Endometrial microvascular endothelial cells (primary cell): ENCODE measurements around the gene NEK1. TPM values are rescaled to one million over a fixed set of nuclear protein-coding genes. Genes with fewer than 3 reads are reported as not detected.
"Not testable (repeated sequence)": the region's sequence is repeated elsewhere in the genome, so short reads cannot be mapped to it uniquely, and the experiment has no call there.

Source experiments
- in situ Hi-C: cut with HindIII; loops from 2 replicates; pipeline ENCODE4 v1.10.0; 2017; ENCODE audit warnings: low sequenced_read_pairs, low pct_unique_long_range_greater_than_20kb; ENCODE audit errors: inconsistent ontology term
- total RNA-seq: library from RNA; depleted of rRNA; stranded (reverse); fragments of >200 nt; gene quantifications from one replicate; pipeline ENCODE4 v1.2.3, GENCODE V29; 2015; ENCODE audit errors: inconsistent ontology term

NEK1 gene
- total RNA-seq, 1 donor from 2014 or later, result 4.4 TPM

- in situ Hi-C loops, result no loop called here
Observed at GRCh38 chr4:169458575-169458974, 153.8 kb downstream of the NEK1 start.

DNA sequence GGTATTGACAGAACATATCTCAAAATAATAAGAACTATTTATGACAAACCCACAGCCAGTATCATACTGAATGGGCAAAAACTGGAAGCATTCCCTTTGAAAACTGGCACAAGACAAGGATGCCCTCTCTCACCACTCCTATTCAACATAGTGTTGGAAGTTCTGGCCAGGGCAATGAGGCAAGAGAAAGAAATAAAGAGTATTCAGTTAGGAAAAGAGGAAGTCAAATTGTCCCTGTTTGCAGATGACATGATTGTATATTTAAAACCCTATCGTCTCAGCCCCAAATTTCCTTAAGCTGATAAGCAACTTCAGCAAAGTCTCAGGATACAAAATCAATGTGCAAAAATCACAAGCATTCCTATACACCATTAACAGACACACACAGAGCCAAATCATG lies 159.7 kb downstream of the NEK1 start:
- in situ Hi-C loops, result not testable (repeated sequence)

DNA sequence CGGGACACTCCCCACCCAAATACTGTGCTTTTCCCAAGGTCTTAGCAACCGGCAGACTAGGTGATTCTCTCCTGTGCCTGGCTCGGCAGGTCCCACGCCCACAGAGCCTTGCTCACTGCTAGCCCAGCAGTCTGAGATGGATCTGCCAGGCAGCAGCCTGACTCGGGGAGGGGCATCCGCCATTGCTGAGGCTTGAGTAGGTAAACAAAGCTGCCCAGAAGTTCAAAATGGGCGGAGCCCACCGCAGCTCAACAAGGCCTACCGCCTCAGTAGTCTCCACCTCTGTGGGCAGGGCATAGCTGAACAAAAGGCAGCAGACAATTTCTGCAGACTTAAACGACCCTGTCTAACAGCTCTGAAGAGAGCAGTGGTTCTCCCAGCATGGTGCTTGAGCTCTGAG lies 163.4 kb downstream of the NEK1 start:
- in situ Hi-C loops, result not testable (repeated sequence)

DNA sequence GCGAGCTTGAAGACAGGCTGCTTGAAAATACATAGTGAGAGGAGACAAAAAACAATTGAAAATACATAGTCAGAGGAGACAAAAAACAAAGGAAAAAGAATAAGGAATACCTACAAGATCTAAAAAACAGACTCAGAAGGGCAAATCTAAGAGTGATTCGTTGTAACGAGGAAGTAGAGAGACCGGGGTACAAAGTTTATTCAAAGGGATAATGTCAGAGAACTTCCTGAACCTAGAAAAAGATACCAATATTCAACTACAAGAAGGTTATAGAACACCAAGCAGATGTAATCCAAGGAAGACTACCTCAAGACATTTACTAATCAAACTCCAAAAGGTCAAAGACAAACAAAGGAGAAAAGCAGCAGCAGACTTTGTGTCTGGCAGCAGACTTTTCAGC lies 165.6 kb downstream of the NEK1 start:
- in situ Hi-C loops, result no loop called here

GRCh38 chr4:169443748-169444147 lies 168.6 kb downstream of the NEK1 start:
- in situ Hi-C loops, result no loop called here

- in situ Hi-C loops, result no loop called here
Observed at GRCh38 chr4:169440446-169440845, 171.9 kb downstream of the NEK1 start.

GRCh38 chr4:169439244-169439643 lies 173.1 kb downstream of the NEK1 start:
- in situ Hi-C loops, result no loop called here

- in situ Hi-C loops, result no loop called here
Observed at GRCh38 chr4:169438057-169438480, 174.3 kb downstream of the NEK1 start.

DNA sequence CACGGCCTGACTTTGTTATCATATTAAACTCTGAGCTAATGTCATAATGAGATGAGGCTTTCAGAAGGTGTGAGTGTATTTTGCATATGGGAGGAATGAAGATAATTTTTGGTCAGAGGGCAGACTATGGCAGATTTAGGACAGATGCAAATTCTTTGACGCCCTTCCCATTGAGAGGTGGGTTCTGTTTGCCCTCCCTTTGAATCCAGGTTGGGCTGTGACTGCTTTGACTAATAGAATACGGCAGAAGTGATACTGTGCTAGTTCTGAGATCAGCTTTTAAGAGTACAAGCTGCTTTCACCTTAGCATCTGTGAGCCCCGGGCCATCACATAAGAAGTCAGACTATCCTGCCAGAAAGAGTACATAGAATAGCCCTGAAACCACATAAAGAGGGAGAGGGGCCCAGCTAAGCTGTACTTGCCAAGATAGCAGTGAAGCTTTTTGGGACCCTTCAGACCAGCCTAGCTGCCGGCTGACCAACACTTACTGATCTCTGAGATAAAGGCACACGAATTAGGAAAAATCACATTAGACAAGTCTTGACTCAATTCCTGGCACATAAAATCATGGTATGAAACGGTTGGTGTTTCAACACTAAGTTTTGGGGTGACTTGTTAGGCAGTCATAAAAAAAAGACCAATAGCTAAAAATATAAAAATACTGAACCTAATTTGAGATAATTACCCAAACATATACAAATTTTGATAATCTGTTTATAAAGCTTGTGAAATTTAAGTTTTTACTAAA lies 174.9 kb downstream of the NEK1 start:
- in situ Hi-C loops, result no loop called here

DNA sequence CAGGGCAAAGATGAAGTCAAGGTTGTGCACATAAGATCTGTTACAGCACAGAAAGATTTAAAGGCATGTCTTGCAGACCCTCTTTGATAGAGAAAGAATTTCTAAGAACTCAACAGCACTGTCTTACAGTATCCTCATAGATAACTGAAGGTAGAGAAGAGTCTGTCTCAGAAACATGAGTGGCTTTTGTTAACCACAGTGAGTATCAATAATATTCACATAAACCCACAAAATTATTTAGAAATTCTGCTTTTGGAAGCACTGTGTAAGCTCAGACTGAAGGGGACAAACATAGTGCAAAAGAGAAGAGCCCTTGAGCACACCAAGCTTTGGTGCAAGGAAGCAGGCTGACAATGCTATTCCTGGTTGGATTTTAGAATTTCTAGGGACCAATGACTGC lies 175.6 kb downstream of the NEK1 start:
- in situ Hi-C loops, result no loop called here

DNA sequence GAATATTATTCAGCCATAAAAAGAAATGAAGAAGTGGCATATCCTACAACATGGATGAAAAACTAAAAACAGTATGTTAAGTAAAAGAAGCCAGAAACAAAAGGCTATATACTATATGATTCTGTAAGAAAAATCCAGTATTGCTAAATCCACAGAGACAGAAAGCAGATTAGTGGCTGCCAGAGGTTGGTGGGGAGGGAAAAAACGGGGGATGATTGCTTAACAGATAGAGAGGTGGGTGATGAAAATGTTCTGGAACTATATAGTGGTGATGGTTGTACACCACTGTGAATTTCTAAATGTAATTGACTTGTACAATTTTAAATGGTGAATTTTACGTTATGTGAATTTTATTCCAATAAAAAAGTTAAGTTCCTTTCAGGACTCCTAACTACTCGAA lies 184.0 kb downstream of the NEK1 start:
- in situ Hi-C loops, result no loop called here

GRCh38 chr4:169427727-169428126 lies 184.7 kb downstream of the NEK1 start:
- in situ Hi-C loops, result not testable (repeated sequence)

DNA sequence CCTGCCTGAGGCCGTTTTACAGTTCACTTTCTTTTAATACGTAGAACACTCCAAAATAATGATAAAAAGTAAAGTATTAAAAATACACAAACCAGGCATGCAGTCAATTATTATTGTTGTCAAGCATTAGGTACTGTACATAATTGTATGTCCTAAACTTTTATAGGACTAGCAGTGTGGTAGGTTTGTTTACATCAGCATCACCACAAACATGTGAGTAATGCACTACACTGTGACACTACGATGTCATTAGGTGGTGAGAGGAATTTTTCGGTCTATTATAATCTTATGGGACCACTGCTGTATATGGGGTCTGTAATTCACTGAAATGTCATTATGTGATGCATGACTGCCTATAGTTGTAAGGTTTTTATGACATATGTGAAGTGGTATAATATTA lies 192.1 kb downstream of the NEK1 start:
- in situ Hi-C loops, result no loop called here

- in situ Hi-C loops, result no loop called here
Observed at GRCh38 chr4:169418846-169419245, 193.5 kb downstream of the NEK1 start.

DNA sequence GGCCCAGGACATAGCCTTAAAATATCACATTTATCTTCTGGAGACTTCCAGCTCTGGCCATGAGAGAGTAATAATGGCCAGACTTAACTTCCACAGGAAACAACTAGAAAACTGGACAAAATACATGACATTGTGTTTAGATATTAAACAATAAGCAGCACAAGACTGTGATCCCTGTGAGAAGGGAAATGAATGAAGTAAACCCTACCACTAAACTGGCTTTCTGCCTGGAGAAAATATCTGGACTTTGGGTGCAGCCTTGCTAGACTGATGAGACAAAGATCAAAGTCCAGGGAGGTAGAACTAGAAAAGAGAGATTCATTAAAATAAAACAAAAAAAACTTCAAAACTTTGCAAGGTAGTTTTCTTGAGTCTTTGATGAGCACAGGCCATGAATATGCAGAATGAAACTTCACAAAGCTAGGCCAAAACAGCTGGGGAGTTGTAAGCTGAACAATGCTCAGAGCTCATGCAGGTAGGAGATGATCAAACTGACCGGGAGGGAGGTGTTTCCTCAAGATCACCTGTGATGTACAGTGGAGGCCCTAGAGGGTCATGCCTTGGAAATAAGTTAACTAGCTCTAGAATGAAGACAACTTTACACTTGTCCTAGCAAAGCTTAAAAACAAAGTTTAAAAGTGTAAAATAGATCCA lies 194.6 kb downstream of the NEK1 start:
- in situ Hi-C loops, result no loop called here

DNA sequence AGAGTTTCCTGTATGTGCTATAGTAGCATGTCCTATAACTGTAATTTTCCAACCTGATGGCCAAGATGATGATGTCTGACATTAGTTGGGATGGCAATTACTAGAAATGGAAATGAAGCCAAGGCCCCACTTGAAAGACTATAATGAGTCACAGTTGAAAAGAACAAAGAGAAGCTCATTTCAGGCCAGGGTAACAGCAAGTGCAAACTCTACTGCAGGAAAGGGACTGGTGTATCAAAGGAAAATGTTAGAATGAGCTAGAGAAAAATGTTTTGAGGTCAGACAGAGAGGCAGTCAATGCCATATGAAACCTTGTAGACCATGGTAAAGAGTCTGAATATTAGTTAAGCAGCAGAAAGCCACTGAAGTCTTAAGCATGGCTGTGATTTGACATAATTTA lies 195.4 kb downstream of the NEK1 start:
- in situ Hi-C loops, result no loop called here

DNA sequence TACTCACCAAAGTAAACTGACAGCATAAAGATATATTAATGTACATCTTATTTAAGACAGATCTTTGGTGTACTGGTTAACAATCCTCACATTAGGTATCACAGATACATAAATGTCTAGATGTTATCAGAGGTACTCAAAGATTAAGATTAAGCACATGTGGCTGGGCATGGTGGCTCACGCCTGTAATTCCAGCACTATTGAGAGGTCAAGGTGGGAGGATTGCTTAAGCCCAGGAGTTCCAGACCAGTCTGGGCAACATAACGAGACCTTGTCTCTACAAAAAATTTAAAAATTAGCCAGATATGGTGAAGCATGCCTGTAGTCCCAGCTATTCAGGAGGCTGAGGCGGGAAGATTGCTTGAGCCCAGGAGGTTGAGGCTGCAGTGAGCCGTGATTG lies 195.9 kb downstream of the NEK1 start:
- in situ Hi-C loops, result no loop called here

- in situ Hi-C loops, result no loop called here
Observed at GRCh38 chr4:169414913-169415312, 197.5 kb downstream of the NEK1 start.

GRCh38 chr4:169412046-169412445 lies 200.3 kb downstream of the NEK1 start:
- in situ Hi-C loops, result no loop called here

DNA sequence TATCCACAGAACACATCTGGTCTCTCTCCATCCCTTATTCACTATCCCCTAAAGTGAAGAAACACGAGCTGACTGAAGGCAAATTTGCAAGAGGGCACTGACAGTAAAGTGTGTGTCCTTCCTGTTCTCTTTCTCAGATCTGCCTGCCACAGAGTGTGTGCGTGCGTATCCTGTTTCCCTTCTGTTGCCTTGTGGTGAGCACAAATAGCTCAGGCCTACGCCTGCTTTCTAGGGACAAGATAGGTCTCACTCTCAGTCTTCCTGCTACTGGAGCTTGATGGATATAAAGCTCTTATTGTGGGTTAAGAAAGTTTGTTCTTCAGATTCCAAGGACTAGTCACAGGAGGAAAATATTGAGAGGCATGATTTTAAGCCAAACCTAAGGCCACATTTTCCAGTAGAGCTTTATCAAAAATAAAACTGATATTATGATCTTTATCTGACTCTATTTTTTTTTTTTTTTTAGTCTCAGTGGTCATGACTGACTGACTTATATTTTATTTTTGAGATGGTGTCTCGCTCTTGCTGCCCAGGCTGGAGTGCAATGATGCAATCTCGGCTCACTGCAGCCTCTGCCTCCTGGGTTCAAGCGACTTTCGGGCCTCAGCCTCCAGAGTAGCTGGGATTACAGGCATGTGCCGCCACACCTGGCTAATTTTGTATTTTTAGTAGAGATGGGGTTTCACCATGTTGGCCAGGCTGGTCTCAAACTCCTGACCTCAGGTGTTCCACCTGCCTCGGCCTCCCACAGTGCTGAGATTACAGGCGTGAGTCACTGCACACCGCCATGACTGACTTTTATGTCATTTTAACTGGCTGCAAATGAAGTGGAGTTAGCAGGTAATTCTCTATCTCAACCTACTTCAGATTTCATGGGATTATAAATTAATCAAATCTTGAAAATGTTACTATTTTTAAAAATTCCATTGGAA lies 201.3 kb downstream of the NEK1 start:
- in situ Hi-C loops, result no loop called here
